Prostate gland (tissue), 2 donors: Measurements from ENCODE around the gene GRK3. TPM values are rescaled to one million over a fixed set of nuclear protein-coding genes. Genes with fewer than 3 reads are reported as not detected.

Experiments
- DNase-seq: peaks from one replicate; pipeline ENCODE4 v3.0.0-alpha.2; 2019; ENCODE audit warnings: low spot score
- H3K27ac ChIP-seq, 2 donors: fragments of 200-600 bp; sonication (generic); 2 replicates each; pipeline ENCODE4 v1.5.1; 2017 to 2019
- H3K27me3 ChIP-seq: fragments of 200-600 bp; sonication (generic); replicated peaks from 2 replicates; pipeline ENCODE4 v1.5.1; 2019; ENCODE audit not compliant: insufficient read depth
- H3K36me3 ChIP-seq, 2 donors: fragments of 200-600 bp; sonication (generic); 1 replicate in 1 of 2; 2 replicates in 1 of 2; pipeline versions ENCODE4 v1.5.1 to v1.8.1; 2017 to 2019
- H3K4me1 ChIP-seq: fragments of 200-600 bp; sonication (generic); replicated peaks from 2 replicates; pipeline ENCODE4 v1.5.1; 2019
- H3K4me3 ChIP-seq, 2 donors: fragments of 200-600 bp; sonication (generic); 2 replicates each; pipeline ENCODE4 v1.5.1; 2017 to 2019
- H3K9me3 ChIP-seq: fragments of 200-600 bp; sonication (generic); 2 replicates; pipeline ENCODE4 v1.5.1; 2017
- CTCF ChIP-seq, 4 experiments: fragments of 200-600 bp in 2 of 4; fragments of 450-650 bp in 2 of 4; sonication (generic) in 2 of 4; IDR thresholded peaks; 1 replicate in 3 of 4; 2 replicates in 1 of 4; pipeline ENCODE4 v1.5.1; 2016 to 2019; ENCODE audit warnings: antibody characterized with exemption in 4 of 4, mild to moderate bottlenecking in 2 of 4, moderate library complexity in 2 of 4
- POLR2A ChIP-seq: fragments of 450-650 bp; IDR thresholded peaks from one replicate; pipeline ENCODE4 v1.6.1; 2016; ENCODE audit warnings: antibody characterized with exemption, mild to moderate bottlenecking
- POLR2AphosphoS5 ChIP-seq: sonication (generic); formaldehyde crosslinking; IDR thresholded peaks from one replicate; pipeline ENCODE4 v1.6.1; 2017; ENCODE audit warnings: antibody characterized with exemption
- WGBS: methylation state at CpG from one replicate; pipeline ENCODE4 v1.1.5; 2018; 5-methylcytosine and 5-hydroxymethylcytosine counted together
- intact Hi-C: fragments of 100-400 bp; cut with DNase I; formaldehyde crosslinking; loops from one replicate; pipeline ENCODE4 v1.14.2; 2022
- total RNA-seq, 2 donors: library from RNA; depleted of rRNA; stranded (reverse); fragments of >200 nt; gene quantifications; one replicate each; pipeline ENCODE4 v1.1.0, GENCODE V29; 2016

Gene GRK3
- total RNA-seq, 2 donors from 2014 or later, result 10.2 to 16.9 TPM

GRCh38 chr22:25749420-25750169 is 185.1 kb downstream of the GRK3 start:
- WGBS, result 84% methylated on average over 10 of the region's 10 CpGs
- intact Hi-C loops, result no loop called here

GRCh38 chr22:25750569-25751173 is 186.2 kb downstream of the GRK3 start:
- Histone ChIP-seq H3K4me1 (no peaks in the 10 kb centered on the region), H3K36me3 (no peaks in the 10 kb centered on the region), H3K9me3 (no peaks in the 10 kb centered on the region), H3K27ac (no peak overlapping the region), H3K27me3 (no peaks in the 10 kb centered on the region), H3K4me3 (no peak overlapping the region)
- no peak for DNase-seq
- intact Hi-C loops, result no loop called here
- WGBS, result 55% methylated on average over 6 of the region's 6 CpGs
- TF ChIP-seq POLR2A (no peak), POLR2AphosphoS5 (no peak), CTCF (IDR thresholded peaks at IDR 0.05) (no peak)

More at GRCh38 chr22:25749420-25750169, 185.1 kb downstream of the GRK3 start:
- Histone ChIP-seq H3K9me3 (no peaks in the 10 kb centered on the region), H3K27me3 (no peaks in the 10 kb centered on the region), H3K4me1 (no peaks in the 10 kb centered on the region), H3K36me3 (no peaks in the 10 kb centered on the region), H3K27ac (no peak overlapping the region), H3K4me3 (no peak overlapping the region)
- TF ChIP-seq POLR2A (no peak), CTCF (IDR thresholded peaks at IDR 0.05) (no peak), POLR2AphosphoS5 (no peak)
- DNase-seq, result no peak

- Histone ChIP-seq H3K27me3 (no peaks in the 10 kb centered on the region), H3K4me1 (no peaks in the 10 kb centered on the region), H3K36me3 (no peaks in the 10 kb centered on the region), H3K4me3 (no peak overlapping the region), H3K9me3 (no peaks in the 10 kb centered on the region), H3K27ac (no peak overlapping the region)
- no peak for TF ChIP-seq POLR2A
- intact Hi-C loops, result no loop called here
- no peak for DNase-seq
- WGBS, result 78% methylated on average over 4 of the region's 4 CpGs
Observed at GRCh38 chr22:25751174-25751581, 186.7 kb downstream of the GRK3 start.

GRCh38 chr22:25752615-25753214 is 188.2 kb downstream of the GRK3 start:
- Histone ChIP-seq H3K4me1 (no peaks in the 10 kb centered on the region), H3K36me3 (no peaks in the 10 kb centered on the region), H3K4me3 (no peak overlapping the region), H3K27ac (no peak overlapping the region), H3K27me3 (no peaks in the 10 kb centered on the region), H3K9me3 (no peaks in the 10 kb centered on the region)
- TF ChIP-seq POLR2AphosphoS5 (no peak), POLR2A (no peak), CTCF (IDR thresholded peaks at IDR 0.05) (no peak)
- intact Hi-C loops, result no loop called here
- DNase-seq, result no peak
- WGBS, result 92% methylated on average over 46 of the region's 48 CpGs

GRCh38 chr22:25753252-25753651 is 188.8 kb downstream of the GRK3 start:
- intact Hi-C loops, result no loop called here
- no peak overlapping the region for H3K4me3 ChIP-seq
- H3K4me1 ChIP-seq, result no peaks in the 10 kb centered on the region
- TF ChIP-seq POLR2A, result no peak
- no peak for TF ChIP-seq CTCF (IDR thresholded peaks at IDR 0.05)
- no peak for TF ChIP-seq POLR2AphosphoS5
- H3K9me3 ChIP-seq, result no peaks in the 10 kb centered on the region
- no peaks in the 10 kb centered on the region for H3K27me3 ChIP-seq
- no peak for DNase-seq
- H3K27ac ChIP-seq, result no peak overlapping the region
- no peaks in the 10 kb centered on the region for H3K36me3 ChIP-seq
- WGBS, result 96% methylated on average over 14 of the region's 14 CpGs
